HG03103 (cell line): ENCODE data around the gene C1orf87.
"Not testable (repeated sequence)": the region's sequence is repeated elsewhere in the genome, so short reads cannot be mapped to it uniquely, and the experiment has no call there.

Experiments used
- ATAC-seq: cut with Tn5 transposase; IDR thresholded peaks from one replicate; pipeline ENCODE4 v1.9.1; 2021; ENCODE audit warnings: low read depth; ENCODE audit not compliant: unreplicated experiment

C1orf87 gene

GRCh38 chr1:59997479-59998115, 76.0 kb downstream of the C1orf87 start:
- ATAC-seq, result no peak

GRCh38 chr1:59994302-59995198, 79.0 kb downstream of the C1orf87 start:
- ATAC-seq, result no peak

GRCh38 chr1:59992040-59992820, 81.3 kb downstream of the C1orf87 start:
- no peak for ATAC-seq

GRCh38 chr1:59990470-59990869, 83.1 kb downstream of the C1orf87 start:
- no peak for ATAC-seq

- no peak for ATAC-seq
These were observed 86.9 kb downstream of the C1orf87 start for GRCh38 chr1:59986516-59987310.

- no peak for ATAC-seq
These were observed 87.6 kb downstream of the C1orf87 start for GRCh38 chr1:59985911-59986515.

- no peak for ATAC-seq
These were observed 93.9 kb downstream of the C1orf87 start for GRCh38 chr1:59979666-59980065.

- ATAC-seq, result no peak
These were observed 95.1 kb downstream of the C1orf87 start for GRCh38 chr1:59978511-59978910.

- no peak for ATAC-seq
These were observed 95.5 kb downstream of the C1orf87 start for GRCh38 chr1:59978026-59978425.

- ATAC-seq, result no peak
These were observed 96.5 kb downstream of the C1orf87 start for GRCh38 chr1:59977075-59977410.

GRCh38 chr1:59976194-59977074, 97.1 kb downstream of the C1orf87 start:
- ATAC-seq, result peak; percentile 48

- ATAC-seq, result no peak
These were observed 99.9 kb downstream of the C1orf87 start for GRCh38 chr1:59973719-59974118.

- no peak for ATAC-seq
These were observed 101.2 kb downstream of the C1orf87 start for GRCh38 chr1:59972216-59972927.

- ATAC-seq, result peak; percentile 76
These were observed 102.1 kb downstream of the C1orf87 start for GRCh38 chr1:59971464-59971911.

GRCh38 chr1:59969542-59970175, 103.9 kb downstream of the C1orf87 start:
- ATAC-seq, result not testable (repeated sequence)

- ATAC-seq, result not testable (repeated sequence)
These were observed 104.8 kb downstream of the C1orf87 start for GRCh38 chr1:59968746-59969145.

GRCh38 chr1:59967780-59968179, 105.8 kb downstream of the C1orf87 start:
- ATAC-seq, result no peak

GRCh38 chr1:59967141-59967697, 106.4 kb downstream of the C1orf87 start:
- ATAC-seq, result no peak
